GM23338 (cell line): ENCODE results near the gene YWHAQ. TPM values are rescaled to one million over a fixed set of nuclear protein-coding genes. Genes with fewer than 3 reads are reported as not detected.

Experiments
- ATAC-seq: fragments of 200-7000 bp; cut with Tn5 transposase; 3 replicates; pipeline ENCODE4 v1.9.1; 2020
- DNase-seq: peaks from one replicate; pipeline ENCODE4 v3.0.0-alpha.2; 2015; ENCODE audit warnings: low spot score
- H2AFZ ChIP-seq: fragments of 200-600 bp; sonication (generic); 2 replicates; pipeline ENCODE4 v1.8.0; 2016; ENCODE audit warnings: antibody characterized with exemption, mild to moderate bottlenecking, moderate library complexity
- H3F3A ChIP-seq: fragments of 200-600 bp; sonication (generic); replicated peaks from 2 replicates; pipeline ENCODE4 v1.8.0; 2017; ENCODE audit warnings: antibody characterized with exemption, mixed run types, low read depth
- H3K27ac ChIP-seq: fragments of 200-600 bp; sonication (generic); 2 replicates; pipeline ENCODE4 v1.6.1; 2016; ENCODE audit warnings: low read depth
- H3K27me3 ChIP-seq: fragments of 200-600 bp; sonication (generic); 2 replicates; pipeline ENCODE4 v1.8.0; 2016; ENCODE audit warnings: mild to moderate bottlenecking, mixed run types, moderate library complexity; ENCODE audit not compliant: insufficient read depth
- H3K36me3 ChIP-seq: fragments of 200-600 bp; sonication (generic); 2 replicates; pipeline ENCODE4 v1.8.0; 2016; ENCODE audit warnings: mild to moderate bottlenecking; ENCODE audit not compliant: insufficient read depth
- H3K4me1 ChIP-seq: fragments of 200-600 bp; sonication (generic); 2 replicates; pipeline ENCODE4 v1.8.0; 2016; ENCODE audit warnings: mild to moderate bottlenecking, moderate library complexity; ENCODE audit not compliant: insufficient read depth
- H3K4me2 ChIP-seq: fragments of 200-600 bp; sonication (generic); 2 replicates; pipeline ENCODE4 v1.7.1; 2017; ENCODE audit warnings: mixed run types
- H3K4me3 ChIP-seq: fragments of 200-600 bp; sonication (generic); 2 replicates; pipeline ENCODE4 v1.6.1; 2016; ENCODE audit warnings: mixed run types
- H3K79me2 ChIP-seq: fragments of 200-600 bp; sonication (generic); replicated peaks from 2 replicates; pipeline ENCODE4 v1.8.0; 2017; ENCODE audit warnings: mild to moderate bottlenecking; ENCODE audit not compliant: insufficient read depth
- H3K9me2 ChIP-seq: fragments of 200-600 bp; sonication (generic); 2 replicates; pipeline ENCODE4 v1.8.0; 2017; ENCODE audit not compliant: insufficient read depth
- H4K20me1 ChIP-seq: fragments of 200-600 bp; sonication (generic); replicated peaks from 2 replicates; pipeline ENCODE4 v1.8.0; 2017; ENCODE audit warnings: mild to moderate bottlenecking; ENCODE audit not compliant: insufficient read depth
- H3K27ac Mint-ChIP-seq: 2 replicates; pipeline ENCODE4 v1.8.0; 2020; ENCODE audit warnings: inconsistent platforms, mild to moderate bottlenecking, moderate library complexity, mixed read lengths
- H3K27me3 Mint-ChIP-seq: 3 replicates; pipeline ENCODE4 v1.8.0; 2022; ENCODE audit warnings: low read depth, mild to moderate bottlenecking, moderate library complexity, mixed read lengths, inconsistent platforms; ENCODE audit not compliant: insufficient read depth, poor library complexity
- H3K36me3 Mint-ChIP-seq: 3 replicates; pipeline ENCODE4 v1.8.0; 2021; ENCODE audit warnings: low read depth, mild to moderate bottlenecking, inconsistent platforms, moderate library complexity, mixed read lengths
- H3K4me1 Mint-ChIP-seq: 3 replicates; pipeline ENCODE4 v1.8.0; 2020; ENCODE audit warnings: mild to moderate bottlenecking, inconsistent platforms, mixed read lengths
- H3K4me3 Mint-ChIP-seq: 3 replicates; pipeline ENCODE4 v1.8.0; 2021; ENCODE audit warnings: moderate library complexity, mild to moderate bottlenecking, inconsistent platforms, mixed read lengths
- H3K9me3 Mint-ChIP-seq: 3 replicates; pipeline ENCODE4 v1.8.0; 2020; ENCODE audit warnings: moderate library complexity, mild to moderate bottlenecking, inconsistent platforms, mixed read lengths
- POLR2AphosphoS5 ChIP-seq: IDR thresholded peaks from 2 replicates; pipeline ENCODE4 v1.6.1; 2016; ENCODE audit warnings: antibody characterized with exemption, low read depth
- STAT1 ChIP-seq: IDR thresholded peaks from one replicate; pipeline ENCODE4 v1.6.1; 2016; ENCODE audit warnings: antibody characterized with exemption; ENCODE audit not compliant: unreplicated experiment
- ZNF331 ChIP-seq: fragments of 250-450 bp; sonication (Bioruptor Pico); IDR thresholded peaks from 2 replicates; pipeline ENCODE4 v1.5.0; 2020; ENCODE audit warnings: low read depth, mild to moderate bottlenecking, moderate library complexity
- polyA plus RNA-seq: library from polyadenylated mRNA; unstranded; fragments of >200 nt; fragmentation: Nextera tagmentation; extraction: Ambion mirVana; gene quantifications from 2 replicates; pipeline ENCODE4 v1.2.1, GENCODE V29; 2016
- total RNA-seq: library from RNA; depleted of rRNA; stranded (reverse); fragments of >200 nt; shearing (Covaris generic); gene quantifications from 2 replicates; pipeline ENCODE4 v1.2.3, GENCODE V29; 2014
- TF ChIP-seq, protein P1 (sequence below): IDR thresholded peaks from one replicate; pipeline ENCODE4 v1.6.1; 2018; ENCODE audit warnings: antibody characterized with exemption; ENCODE audit not compliant: unreplicated experiment
- TF ChIP-seq, protein P2 (sequence below): fragments of 250-450 bp; sonication (Bioruptor Pico); IDR thresholded peaks from 2 replicates; pipeline ENCODE4 v1.5.0; 2020; ENCODE audit warnings: mild to moderate bottlenecking, moderate library complexity
- TF ChIP-seq, protein P3 (sequence below), 2 experiments: fragments of 200-600 bp in 1 of 2; sonication (generic) in 1 of 2; conservative IDR thresholded peaks; 2 replicates each; pipeline versions ENCODE4 v1.5.1 to v1.6.1; 2016 to 2017; ENCODE audit warnings: antibody characterized with exemption in 2 of 2, low read depth in 2 of 2, mild to moderate bottlenecking in 2 of 2, moderate library complexity in 1 of 2
- TF ChIP-seq, protein P4 (sequence below): IDR thresholded peaks from 2 replicates; pipeline ENCODE4 v1.6.1; 2016; ENCODE audit warnings: antibody characterized with exemption

Gene YWHAQ
- total and polyA plus RNA-seq, 2 experiments from 2014 or later: 295 to 464 TPM

DNA sequence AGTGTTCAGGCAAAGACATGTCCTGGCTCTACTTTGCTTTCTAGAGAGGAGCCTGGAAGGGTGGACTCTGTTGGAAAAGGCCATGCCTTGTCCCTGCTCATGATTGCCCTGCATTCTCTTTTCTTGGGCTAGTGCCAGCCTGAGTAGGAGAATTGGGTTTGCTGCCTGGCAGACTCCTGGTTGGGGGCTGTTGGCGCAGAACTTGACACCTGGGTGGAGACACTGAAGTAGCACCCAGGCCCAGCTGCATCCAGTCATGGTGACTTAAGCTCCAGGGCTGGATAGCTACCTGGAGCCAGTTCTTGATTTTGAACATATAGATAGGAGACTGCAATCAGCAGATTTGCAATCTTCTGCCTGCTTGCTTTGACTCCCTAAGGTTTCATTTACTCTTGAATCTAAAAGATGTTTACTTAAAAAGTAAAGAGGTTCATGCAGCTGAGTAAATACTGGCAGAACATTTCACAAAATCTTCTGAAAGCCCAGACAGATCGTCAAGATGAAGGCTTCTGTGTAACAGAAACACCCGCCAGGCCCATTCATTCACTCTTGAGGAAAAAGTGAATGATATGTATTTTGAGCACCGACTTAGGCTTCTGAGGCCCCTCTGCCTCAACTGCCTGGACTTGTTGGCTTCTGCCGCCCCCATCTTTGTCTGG lies 38.0 kb upstream of the YWHAQ start (continued):
- TF ChIP-seq, protein P1, sequence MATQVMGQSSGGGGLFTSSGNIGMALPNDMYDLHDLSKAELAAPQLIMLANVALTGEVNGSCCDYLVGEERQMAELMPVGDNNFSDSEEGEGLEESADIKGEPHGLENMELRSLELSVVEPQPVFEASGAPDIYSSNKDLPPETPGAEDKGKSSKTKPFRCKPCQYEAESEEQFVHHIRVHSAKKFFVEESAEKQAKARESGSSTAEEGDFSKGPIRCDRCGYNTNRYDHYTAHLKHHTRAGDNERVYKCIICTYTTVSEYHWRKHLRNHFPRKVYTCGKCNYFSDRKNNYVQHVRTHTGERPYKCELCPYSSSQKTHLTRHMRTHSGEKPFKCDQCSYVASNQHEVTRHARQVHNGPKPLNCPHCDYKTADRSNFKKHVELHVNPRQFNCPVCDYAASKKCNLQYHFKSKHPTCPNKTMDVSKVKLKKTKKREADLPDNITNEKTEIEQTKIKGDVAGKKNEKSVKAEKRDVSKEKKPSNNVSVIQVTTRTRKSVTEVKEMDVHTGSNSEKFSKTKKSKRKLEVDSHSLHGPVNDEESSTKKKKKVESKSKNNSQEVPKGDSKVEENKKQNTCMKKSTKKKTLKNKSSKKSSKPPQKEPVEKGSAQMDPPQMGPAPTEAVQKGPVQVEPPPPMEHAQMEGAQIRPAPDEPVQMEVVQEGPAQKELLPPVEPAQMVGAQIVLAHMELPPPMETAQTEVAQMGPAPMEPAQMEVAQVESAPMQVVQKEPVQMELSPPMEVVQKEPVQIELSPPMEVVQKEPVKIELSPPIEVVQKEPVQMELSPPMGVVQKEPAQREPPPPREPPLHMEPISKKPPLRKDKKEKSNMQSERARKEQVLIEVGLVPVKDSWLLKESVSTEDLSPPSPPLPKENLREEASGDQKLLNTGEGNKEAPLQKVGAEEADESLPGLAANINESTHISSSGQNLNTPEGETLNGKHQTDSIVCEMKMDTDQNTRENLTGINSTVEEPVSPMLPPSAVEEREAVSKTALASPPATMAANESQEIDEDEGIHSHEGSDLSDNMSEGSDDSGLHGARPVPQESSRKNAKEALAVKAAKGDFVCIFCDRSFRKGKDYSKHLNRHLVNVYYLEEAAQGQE: no peak

DNA sequence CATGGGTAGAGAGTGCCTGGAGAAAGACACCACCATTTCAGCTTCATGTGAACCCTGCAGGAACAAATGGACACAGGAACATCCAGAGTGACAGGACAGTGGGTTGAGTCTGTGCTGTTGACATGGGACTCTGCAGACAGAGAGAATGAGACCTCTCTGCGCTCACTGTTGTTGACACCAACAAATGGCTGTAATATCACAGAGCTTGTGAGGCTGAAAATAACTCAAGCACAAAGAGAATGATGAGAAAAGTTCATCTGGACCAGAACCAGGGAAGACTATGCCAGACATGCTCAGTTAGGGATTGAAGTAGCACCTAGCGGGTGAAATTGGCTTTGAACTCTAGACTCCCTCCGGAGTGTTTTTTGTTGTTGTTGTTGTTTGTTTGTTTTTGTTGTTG lies 37.0 kb upstream of the YWHAQ start:
- Mint-ChIP-seq H3K36me3 (no peaks in the 10 kb centered on the region), H3K9me3 (no peaks in the 10 kb centered on the region), H3K4me1 (no peaks in the 10 kb centered on the region), H3K27ac (no peak overlapping the region), H3K4me3 (no peak overlapping the region), H3K27me3 (peaks cover 2% of the 10 kb centered on the region)
- H3K4me2 ChIP-seq: no peak overlapping the region
- ATAC-seq: no peak
- H3K4me1 ChIP-seq: no peaks in the 10 kb centered on the region
- no peaks in the 10 kb centered on the region for H3K36me3 ChIP-seq
- no peaks in the 10 kb centered on the region for H3K27me3 ChIP-seq
- H3K27ac ChIP-seq: no peak overlapping the region
- DNase-seq: no peak
- H2AFZ ChIP-seq: no peak overlapping the region; the same call in 1 of the 2 replicates
- 0 out of 2 replicates have a peak, but pooled peaks cover 6% of the 10 kb centered on the region for H3K9me2 ChIP-seq
- no peaks in the 10 kb centered on the region for H3K79me2 ChIP-seq
- no peaks in the 10 kb centered on the region for H3F3A ChIP-seq
- no peak overlapping the region for H3K4me3 ChIP-seq
- H4K20me1 ChIP-seq: no peaks in the 10 kb centered on the region
- TF ChIP-seq, protein P2, sequence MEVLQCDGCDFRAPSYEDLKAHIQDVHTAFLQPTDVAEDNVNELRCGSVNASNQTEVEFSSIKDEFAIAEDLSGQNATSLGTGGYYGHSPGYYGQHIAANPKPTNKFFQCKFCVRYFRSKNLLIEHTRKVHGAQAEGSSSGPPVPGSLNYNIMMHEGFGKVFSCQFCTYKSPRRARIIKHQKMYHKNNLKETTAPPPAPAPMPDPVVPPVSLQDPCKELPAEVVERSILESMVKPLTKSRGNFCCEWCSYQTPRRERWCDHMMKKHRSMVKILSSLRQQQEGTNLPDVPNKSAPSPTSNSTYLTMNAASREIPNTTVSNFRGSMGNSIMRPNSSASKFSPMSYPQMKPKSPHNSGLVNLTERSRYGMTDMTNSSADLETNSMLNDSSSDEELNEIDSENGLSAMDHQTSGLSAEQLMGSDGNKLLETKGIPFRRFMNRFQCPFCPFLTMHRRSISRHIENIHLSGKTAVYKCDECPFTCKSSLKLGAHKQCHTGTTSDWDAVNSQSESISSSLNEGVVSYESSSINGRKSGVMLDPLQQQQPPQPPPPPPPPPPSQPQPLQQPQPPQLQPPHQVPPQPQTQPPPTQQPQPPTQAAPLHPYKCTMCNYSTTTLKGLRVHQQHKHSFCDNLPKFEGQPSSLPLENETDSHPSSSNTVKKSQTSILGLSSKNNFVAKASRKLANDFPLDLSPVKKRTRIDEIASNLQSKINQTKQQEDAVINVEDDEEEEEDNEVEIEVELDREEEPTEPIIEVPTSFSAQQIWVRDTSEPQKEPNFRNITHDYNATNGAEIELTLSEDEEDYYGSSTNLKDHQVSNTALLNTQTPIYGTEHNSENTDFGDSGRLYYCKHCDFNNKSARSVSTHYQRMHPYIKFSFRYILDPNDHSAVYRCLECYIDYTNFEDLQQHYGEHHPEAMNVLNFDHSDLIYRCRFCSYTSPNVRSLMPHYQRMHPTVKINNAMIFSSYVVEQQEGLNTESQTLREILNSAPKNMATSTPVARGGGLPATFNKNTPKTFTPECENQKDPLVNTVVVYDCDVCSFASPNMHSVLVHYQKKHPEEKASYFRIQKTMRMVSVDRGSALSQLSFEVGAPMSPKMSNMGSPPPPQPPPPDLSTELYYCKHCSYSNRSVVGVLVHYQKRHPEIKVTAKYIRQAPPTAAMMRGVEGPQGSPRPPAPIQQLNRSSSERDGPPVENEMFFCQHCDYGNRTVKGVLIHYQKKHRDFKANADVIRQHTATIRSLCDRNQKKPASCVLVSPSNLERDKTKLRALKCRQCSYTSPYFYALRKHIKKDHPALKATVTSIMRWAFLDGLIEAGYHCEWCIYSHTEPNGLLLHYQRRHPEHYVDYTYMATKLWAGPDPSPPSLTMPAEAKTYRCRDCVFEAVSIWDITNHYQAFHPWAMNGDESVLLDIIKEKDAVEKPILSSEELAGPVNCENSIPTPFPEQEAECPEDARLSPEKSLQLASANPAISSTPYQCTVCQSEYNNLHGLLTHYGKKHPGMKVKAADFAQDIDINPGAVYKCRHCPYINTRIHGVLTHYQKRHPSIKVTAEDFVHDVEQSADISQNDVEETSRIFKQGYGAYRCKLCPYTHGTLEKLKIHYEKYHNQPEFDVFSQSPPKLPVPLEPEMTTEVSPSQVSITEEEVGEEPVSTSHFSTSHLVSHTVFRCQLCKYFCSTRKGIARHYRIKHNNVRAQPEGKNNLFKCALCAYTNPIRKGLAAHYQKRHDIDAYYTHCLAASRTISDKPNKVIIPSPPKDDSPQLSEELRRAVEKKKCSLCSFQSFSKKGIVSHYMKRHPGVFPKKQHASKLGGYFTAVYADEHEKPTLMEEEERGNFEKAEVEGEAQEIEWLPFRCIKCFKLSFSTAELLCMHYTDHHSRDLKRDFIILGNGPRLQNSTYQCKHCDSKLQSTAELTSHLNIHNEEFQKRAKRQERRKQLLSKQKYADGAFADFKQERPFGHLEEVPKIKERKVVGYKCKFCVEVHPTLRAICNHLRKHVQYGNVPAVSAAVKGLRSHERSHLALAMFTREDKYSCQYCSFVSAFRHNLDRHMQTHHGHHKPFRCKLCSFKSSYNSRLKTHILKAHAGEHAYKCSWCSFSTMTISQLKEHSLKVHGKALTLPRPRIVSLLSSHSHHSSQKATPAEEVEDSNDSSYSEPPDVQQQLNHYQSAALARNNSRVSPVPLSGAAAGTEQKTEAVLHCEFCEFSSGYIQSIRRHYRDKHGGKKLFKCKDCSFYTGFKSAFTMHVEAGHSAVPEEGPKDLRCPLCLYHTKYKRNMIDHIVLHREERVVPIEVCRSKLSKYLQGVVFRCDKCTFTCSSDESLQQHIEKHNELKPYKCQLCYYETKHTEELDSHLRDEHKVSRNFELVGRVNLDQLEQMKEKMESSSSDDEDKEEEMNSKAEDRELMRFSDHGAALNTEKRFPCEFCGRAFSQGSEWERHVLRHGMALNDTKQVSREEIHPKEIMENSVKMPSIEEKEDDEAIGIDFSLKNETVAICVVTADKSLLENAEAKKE: no peak
- TF ChIP-seq, protein P3, sequence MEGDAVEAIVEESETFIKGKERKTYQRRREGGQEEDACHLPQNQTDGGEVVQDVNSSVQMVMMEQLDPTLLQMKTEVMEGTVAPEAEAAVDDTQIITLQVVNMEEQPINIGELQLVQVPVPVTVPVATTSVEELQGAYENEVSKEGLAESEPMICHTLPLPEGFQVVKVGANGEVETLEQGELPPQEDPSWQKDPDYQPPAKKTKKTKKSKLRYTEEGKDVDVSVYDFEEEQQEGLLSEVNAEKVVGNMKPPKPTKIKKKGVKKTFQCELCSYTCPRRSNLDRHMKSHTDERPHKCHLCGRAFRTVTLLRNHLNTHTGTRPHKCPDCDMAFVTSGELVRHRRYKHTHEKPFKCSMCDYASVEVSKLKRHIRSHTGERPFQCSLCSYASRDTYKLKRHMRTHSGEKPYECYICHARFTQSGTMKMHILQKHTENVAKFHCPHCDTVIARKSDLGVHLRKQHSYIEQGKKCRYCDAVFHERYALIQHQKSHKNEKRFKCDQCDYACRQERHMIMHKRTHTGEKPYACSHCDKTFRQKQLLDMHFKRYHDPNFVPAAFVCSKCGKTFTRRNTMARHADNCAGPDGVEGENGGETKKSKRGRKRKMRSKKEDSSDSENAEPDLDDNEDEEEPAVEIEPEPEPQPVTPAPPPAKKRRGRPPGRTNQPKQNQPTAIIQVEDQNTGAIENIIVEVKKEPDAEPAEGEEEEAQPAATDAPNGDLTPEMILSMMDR (conservative IDR thresholded peaks at IDR 0.05; ENCODE audit: low read depth in 2 of 2): no peak
- TF ChIP-seq STAT1 (no peak), ZNF331 (CRISPR knock-in tag) (no peak), POLR2AphosphoS5 (no peak)
- TF ChIP-seq, protein P1: no peak
- TF ChIP-seq, protein P4, sequence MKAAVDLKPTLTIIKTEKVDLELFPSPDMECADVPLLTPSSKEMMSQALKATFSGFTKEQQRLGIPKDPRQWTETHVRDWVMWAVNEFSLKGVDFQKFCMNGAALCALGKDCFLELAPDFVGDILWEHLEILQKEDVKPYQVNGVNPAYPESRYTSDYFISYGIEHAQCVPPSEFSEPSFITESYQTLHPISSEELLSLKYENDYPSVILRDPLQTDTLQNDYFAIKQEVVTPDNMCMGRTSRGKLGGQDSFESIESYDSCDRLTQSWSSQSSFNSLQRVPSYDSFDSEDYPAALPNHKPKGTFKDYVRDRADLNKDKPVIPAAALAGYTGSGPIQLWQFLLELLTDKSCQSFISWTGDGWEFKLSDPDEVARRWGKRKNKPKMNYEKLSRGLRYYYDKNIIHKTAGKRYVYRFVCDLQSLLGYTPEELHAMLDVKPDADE: no peak
